Adrenal gland (tissue), 12 donors: Measurements from ENCODE around the gene BUB1B. TPM values are rescaled to one million over a fixed set of nuclear protein-coding genes. Genes with fewer than 3 reads are reported as not detected.

Experiments used
- DNase-seq, 7 donors: peaks; one replicate each; pipeline ENCODE4 v3.0.0-alpha.2; 2019 to 2020
- H3K27ac ChIP-seq, 5 donors: fragments of 200-600 bp; sonication (generic) in 4 of 5; 1 replicate in 3 of 5; 2 replicates in 2 of 5; pipeline versions ENCODE4 v1.5.1 to v1.8.0; 2016 to 2020; ENCODE audit warnings: mild to moderate bottlenecking in 1 of 5
- H3K27me3 ChIP-seq: fragments of 200-600 bp; 2 replicates; pipeline ENCODE4 v1.8.0; 2021
- H3K36me3 ChIP-seq, 2 donors: fragments of 200-600 bp; replicated peaks in 1 of 2; 1 replicate in 1 of 2; 2 replicates in 1 of 2; pipeline versions ENCODE4 v1.5.1 to v1.8.0; 2018 to 2022
- H3K4me1 ChIP-seq, 2 donors: fragments of 200-600 bp; replicated peaks in 1 of 2; 1 replicate in 1 of 2; 2 replicates in 1 of 2; pipeline versions ENCODE4 v1.5.1 to v1.8.0; 2018 to 2021
- H3K4me3 ChIP-seq, 4 donors: fragments of 200-600 bp; sonication (generic) in 3 of 4; one replicate each; pipeline ENCODE4 v1.5.1; 2016 to 2018
- H3K9me3 ChIP-seq, 3 donors: fragments of 200-600 bp; sonication (generic) in 1 of 3; replicated peaks in 1 of 3; 1 replicate in 2 of 3; 2 replicates in 1 of 3; pipeline versions ENCODE4 v1.5.1 to v1.8.0; 2016 to 2021
- CTCF ChIP-seq, 6 experiments: fragments of 450-650 bp in 4 of 6; fragments of 200-600 bp in 2 of 6; sonication (generic) in 1 of 6; IDR thresholded peaks; 1 replicate in 5 of 6; 2 replicates in 1 of 6; pipeline versions ENCODE4 v1.5.1 to v1.8.0; 2016 to 2021; ENCODE audit warnings: antibody characterized with exemption in 6 of 6, mild to moderate bottlenecking in 2 of 6, moderate library complexity in 1 of 6
- POLR2A ChIP-seq, 2 donors: fragments of 450-650 bp; IDR thresholded peaks; one replicate each; pipeline ENCODE4 v1.6.1; 2017; ENCODE audit warnings: antibody characterized with exemption in 2 of 2, mild to moderate bottlenecking in 2 of 2, moderate library complexity in 1 of 2
- WGBS, 4 donors: extraction: QIAGEN DNeasy Blood & Tissue Kit in 2 of 4; methylation state at CpG; one replicate each; pipeline versions ENCODE4 v1.1.5 to v1.1.7; 2013 to 2017; 5-methylcytosine and 5-hydroxymethylcytosine counted together
- intact Hi-C, 2 donors: fragments of 100-400 bp; cut with DNase I; formaldehyde crosslinking; loops; one replicate each; pipeline versions ENCODE4 v1.14.1 to v1.15.0; 2022 to 2023
- polyA plus RNA-seq, 3 donors: library from polyadenylated mRNA; stranded (reverse); fragments of 200-250 nt in 2 of 3; fragments of 350-450 nt in 1 of 3; fragmentation: Illumina TruSeq in 1 of 3; extraction: RNeasy Lipid Tissue Mini Kit (QIAGEN cat#74804) in 1 of 3; gene quantifications; one replicate each; pipeline ENCODE4 v1.2.3, GENCODE V29; 2013 to 2014
- total RNA-seq, 9 donors: library from RNA; depleted of rRNA in 4 of 9; stranded (reverse); fragments of >200 nt in 4 of 9; fragments of 120-200 nt in 1 of 9; fragmentation: NEBNext Ultra II Directional in 1 of 9; extraction: Animal tissue kit (Norgen Biotek cat#: 25700) in 1 of 9; gene quantifications; one replicate each; pipeline versions ENCODE4 v1.1.0 to v1.2.4, GENCODE V29; 2013 to 2023
- donor health status: healthy with polysubstance abuse.
- donor health status: Bipolar disorder and iron deficiency.
- donor health status: DM: yes; HTN: yes; CAD: no.
- donor health status: DM: no; HTN: no; CAD: no.
- donor health status: DM: no; HTN: no; CAD: no.
- donor health status: DM: yes; HTN: yes; CAD: no.

Gene BUB1B
- total and polyA plus RNA-seq, 12 donors = 0.81 to 13.7 (median 2.6) TPM

GRCh38 chr15:40217166-40217824 lies 56.4 kb downstream of the BUB1B start:
- intact Hi-C loops = loop anchor here in 1 of 2 donors (1.0 kb wide), 1 partner anchor 57 kb away; no protein-coding TSS in a partner anchor
- Histone ChIP-seq H3K4me3 (no peak overlapping the region), H3K27me3 (no peaks in the 10 kb centered on the region), H3K36me3 (no peaks in the 10 kb centered on the region), H3K9me3 (no peaks in the 10 kb centered on the region), H3K27ac (peak overlapping the region in 4 of 5 donors; percentile 4 to 48 (median 26)), H3K4me1 (peaks cover 8 to 10% of the 10 kb centered on the region in 2 donors)
- peak; percentile 63 to 98 (median 91) for TF ChIP-seq CTCF (IDR thresholded peaks at IDR 0.05)
- TF ChIP-seq POLR2A (IDR thresholded peaks at IDR 0.05) = no peak
- WGBS, 4 donors = 32 to 41% (median 35%) methylated on average over 6 of the region's 6 CpGs
- DNase-seq = peak; percentile 43 to 74 (median 65)

- no peak for DNase-seq
- intact Hi-C loops = loop anchor here in 1 of 2 donors (5.0 kb wide), 1 partner anchor 52 kb away; no protein-coding TSS in a partner anchor
- Histone ChIP-seq H3K27me3 (no peaks in the 10 kb centered on the region), H3K27ac (no peak overlapping the region), H3K36me3 (no peaks in the 10 kb centered on the region), H3K9me3 (no peaks in the 10 kb centered on the region), H3K4me1 (peaks cover 8 to 12% of the 10 kb centered on the region in 2 donors), H3K4me3 (no peak overlapping the region)
- 86 to 97% (median 89%) methylated on average over 1 of the region's 1 CpG for WGBS, 4 donors
- TF ChIP-seq POLR2A (IDR thresholded peaks at IDR 0.05) (no peak), CTCF (IDR thresholded peaks at IDR 0.05) (no peak)
Measured at GRCh38 chr15:40219801-40220200, 58.9 kb downstream of the BUB1B start.

- no peaks in the 10 kb centered on the region for H3K36me3 ChIP-seq
- H3K27me3 ChIP-seq = no peaks in the 10 kb centered on the region
- intact Hi-C loops = loop anchor here in 1 of 2 donors (5.0 kb wide), 1 partner anchor 50 kb away; no protein-coding TSS in a partner anchor
- H3K9me3 ChIP-seq = no peaks in the 10 kb centered on the region
- H3K27ac ChIP-seq = peak overlapping the region in 1 of 5 donors; percentile 39
- TF ChIP-seq CTCF (IDR thresholded peaks at IDR 0.05) = no peak
- no peak for TF ChIP-seq POLR2A (IDR thresholded peaks at IDR 0.05)
- no peak overlapping the region for H3K4me3 ChIP-seq
- WGBS, 4 donors = 44 to 63% (median 55%) methylated on average over 6 of the region's 6 CpGs
- peak in 3 of 7 donors; percentile 20 to 54 (median 45) for DNase-seq
- peaks cover 8 to 12% of the 10 kb centered on the region in 2 donors for H3K4me1 ChIP-seq
Measured at GRCh38 chr15:40222131-40222530, 61.3 kb downstream of the BUB1B start.

GRCh38 chr15:40226736-40227135 lies 65.9 kb downstream of the BUB1B start:
- intact Hi-C loops = no loop called here
- Histone ChIP-seq H3K27ac (no peak overlapping the region), H3K4me3 (no peak overlapping the region), H3K9me3 (no peaks in the 10 kb centered on the region), H3K4me1 (peaks cover 4 to 6% of the 10 kb centered on the region in 2 donors), H3K27me3 (no peaks in the 10 kb centered on the region), H3K36me3 (no peaks in the 10 kb centered on the region)
- TF ChIP-seq POLR2A (IDR thresholded peaks at IDR 0.05) (no peak), CTCF (IDR thresholded peaks at IDR 0.05) (no peak)
- DNase-seq = no peak
